ENCODE results near the gene PROB1. TPM values are rescaled to one million over a fixed set of nuclear protein-coding genes. Genes with fewer than 3 reads are reported as not detected.
A peak's percentile ranks its signal among the peaks of the same experiment; 100 is the strongest.
"Not testable (repeated sequence)": the region's sequence is repeated elsewhere in the genome, so short reads cannot be mapped to it uniquely, and the experiment has no call there.

PROB1 gene
- total RNA-seq, 2 donors from 2014 or later: 0.42 to 0.55 TPM

- intact Hi-C loops (cut with DNase I, micrococcal nuclease): no loop called here
- no peak for DNase-seq
- ATAC-seq: no peak
Measured at GRCh38 chr5:139415869-139416268, 21.0 kb upstream of the PROB1 start.

- DNase-seq (no peak), ATAC-seq (no peak)
- intact Hi-C loops (cut with DNase I, micrococcal nuclease): no loop called here
Measured at GRCh38 chr5:139415221-139415861, 20.4 kb upstream of the PROB1 start.

GRCh38 chr5:139414581-139415130 lies 19.8 kb upstream of the PROB1 start:
- intact Hi-C loops (cut with DNase I, micrococcal nuclease): no loop called here
- DNase-seq (no peak), ATAC-seq (no peak)

- ATAC-seq (no peak), DNase-seq (no peak)
- intact Hi-C loops (cut with DNase I, micrococcal nuclease): no loop called here
Measured at GRCh38 chr5:139413963-139414362, 19.1 kb upstream of the PROB1 start.

GRCh38 chr5:139413153-139413552 lies 18.2 kb upstream of the PROB1 start:
- intact Hi-C loops (cut with DNase I, micrococcal nuclease): no loop called here
- DNase-seq: no peak
- no peak for ATAC-seq

- no peak for DNase-seq
- no peak for ATAC-seq
- intact Hi-C loops (cut with DNase I, micrococcal nuclease): no loop called here
Measured at GRCh38 chr5:139410993-139411828, 16.3 kb upstream of the PROB1 start.

- no peak for DNase-seq
- ATAC-seq: no peak
- intact Hi-C loops (cut with DNase I, micrococcal nuclease): no loop called here
Measured at GRCh38 chr5:139410121-139410992, 15.5 kb upstream of the PROB1 start.

GRCh38 chr5:139409116-139409515 lies 14.2 kb upstream of the PROB1 start:
- ATAC-seq; DNase-seq; intact Hi-C loops (cut with DNase I, micrococcal nuclease): not testable (repeated sequence)

GRCh38 chr5:139408191-139408590 lies 13.3 kb upstream of the PROB1 start:
- no peak for ATAC-seq
- DNase-seq: no peak
- intact Hi-C loops (cut with DNase I, micrococcal nuclease): no loop called here

GRCh38 chr5:139407517-139407916 lies 12.6 kb upstream of the PROB1 start:
- intact Hi-C loops (cut with DNase I, micrococcal nuclease): no loop called here
- DNase-seq (no peak), ATAC-seq (no peak)

- intact Hi-C loops (cut with DNase I, micrococcal nuclease): no loop called here
- no peak for DNase-seq
- no peak for ATAC-seq
Measured at GRCh38 chr5:139406963-139407362, 12.1 kb upstream of the PROB1 start.

GRCh38 chr5:139404484-139404840 lies 9.6 kb upstream of the PROB1 start:
- intact Hi-C loops (cut with DNase I, micrococcal nuclease): no loop called here
- DNase-seq (no peak), ATAC-seq (peak; percentile 23)

GRCh38 chr5:139403787-139404483 lies 9.0 kb upstream of the PROB1 start, which contains the start of gene SPATA24:
TSS of gene SPATA24 (minus strand) at chr5:139404089. CDS start at chr5:139404060, 29 bp downstream.
- ATAC-seq (peak; percentile 88), DNase-seq (peak; percentile 97 to 98)
- intact Hi-C loops (cut with DNase I, micrococcal nuclease): no loop called here

GRCh38 chr5:139403418-139403786 lies 8.5 kb upstream of the PROB1 start:
- intact Hi-C loops (cut with DNase I, micrococcal nuclease): no loop called here
- DNase-seq (no peak), ATAC-seq (peak; percentile 9)

GRCh38 chr5:139402561-139403158 lies 7.8 kb upstream of the PROB1 start:
- ATAC-seq (peak; percentile 17), DNase-seq (no peak)
- intact Hi-C loops (cut with DNase I, micrococcal nuclease): no loop called here

GRCh38 chr5:139401546-139401945 lies 6.6 kb upstream of the PROB1 start:
- no peak for DNase-seq
- no peak for ATAC-seq
- intact Hi-C loops (cut with DNase I, micrococcal nuclease): no loop called here

- no peak for DNase-seq
- ATAC-seq: no peak
- intact Hi-C loops (cut with DNase I, micrococcal nuclease): no loop called here
Measured at GRCh38 chr5:139399501-139400121, 4.7 kb upstream of the PROB1 start.

GRCh38 chr5:139397921-139398320 lies 3.0 kb upstream of the PROB1 start:
- DNase-seq (no peak), ATAC-seq (no peak)
- intact Hi-C loops (cut with DNase I, micrococcal nuclease): no loop called here
